H9 (cell line): ENCODE data around the gene ABCG4. TPM values are rescaled to one million over a fixed set of nuclear protein-coding genes. Genes with fewer than 3 reads are reported as not detected.

Experiments used
- DNase-seq: peaks from one replicate; pipeline ENCODE4 v3.0.0-alpha.2; 2017
- H2AFZ ChIP-seq: one replicate; pipeline ENCODE4 v1.6.1; 2013; ENCODE audit warnings: mild to moderate bottlenecking, low read length, control low read depth, moderate library complexity
- H2AK5ac ChIP-seq: 2 replicates; pipeline ENCODE4 v1.6.1; 2013; ENCODE audit warnings: low read length, control low read depth, mixed read lengths; ENCODE audit not compliant: insufficient read length
- H2BK120ac ChIP-seq: one replicate; pipeline ENCODE4 v1.6.1; 2013; ENCODE audit warnings: low read depth, mild to moderate bottlenecking, low read length, control low read depth, inconsistent platforms; ENCODE audit not compliant: poor library complexity, severe bottlenecking
- H2BK12ac ChIP-seq: 2 replicates; pipeline ENCODE4 v1.6.1; 2013; ENCODE audit warnings: low read length, control low read depth, mixed read lengths, low read depth; ENCODE audit not compliant: insufficient read length
- H2BK15ac ChIP-seq: 2 replicates; pipeline ENCODE4 v1.6.1; 2013; ENCODE audit warnings: low read depth, low read length, control low read depth
- H2BK20ac ChIP-seq: one replicate; pipeline ENCODE4 v1.6.1; 2013; ENCODE audit warnings: low read depth, mild to moderate bottlenecking, low read length, control low read depth, inconsistent platforms; ENCODE audit not compliant: poor library complexity, severe bottlenecking
- H2BK5ac ChIP-seq: 2 replicates; pipeline ENCODE4 v1.6.1; 2013; ENCODE audit warnings: low read length, control low read depth, mixed read lengths; ENCODE audit not compliant: insufficient read length
- H3K14ac ChIP-seq: 2 replicates; pipeline ENCODE4 v1.6.1; 2013; ENCODE audit warnings: low read length, control low read depth; ENCODE audit not compliant: insufficient read depth
- H3K18ac ChIP-seq: 2 replicates; pipeline ENCODE4 v1.6.1; 2013; ENCODE audit warnings: low read depth, mild to moderate bottlenecking, mixed read lengths, low read length, control low read depth; ENCODE audit not compliant: insufficient read length
- H3K23ac ChIP-seq: 2 replicates; pipeline ENCODE4 v1.6.1; 2013; ENCODE audit warnings: low read length, control low read depth, mixed read lengths, low read depth; ENCODE audit not compliant: insufficient read length
- H3K23me2 ChIP-seq: 2 replicates; pipeline ENCODE4 v1.6.1; 2013; ENCODE audit warnings: low read depth, mild to moderate bottlenecking, mixed read lengths, low read length, control low read depth; ENCODE audit not compliant: insufficient read length, poor library complexity, severe bottlenecking
- H3K27ac ChIP-seq: 2 replicates; pipeline ENCODE4 v1.5.1; 2013; ENCODE audit warnings: low read length, control low read depth, mixed read lengths, low read depth; ENCODE audit not compliant: insufficient read length
- H3K27me3 ChIP-seq: 2 replicates; pipeline ENCODE4 v1.6.1; 2013; ENCODE audit warnings: low read length, control low read depth, inconsistent platforms; ENCODE audit not compliant: insufficient read depth
- H3K4ac ChIP-seq: 2 replicates; pipeline ENCODE4 v1.6.1; 2013; ENCODE audit warnings: low read depth, mild to moderate bottlenecking, control low read depth, inconsistent platforms, low read length, moderate library complexity
- H3K4me1 ChIP-seq: 2 replicates; pipeline ENCODE4 v1.6.1; 2013; ENCODE audit warnings: low read length, control low read depth, inconsistent platforms; ENCODE audit not compliant: insufficient read depth
- H3K4me2 ChIP-seq: 2 replicates; pipeline ENCODE4 v1.6.1; 2013; ENCODE audit warnings: low read length, control low read depth, mixed read lengths; ENCODE audit not compliant: insufficient read length, insufficient read depth
- H3K56ac ChIP-seq: 2 replicates; pipeline ENCODE4 v1.6.1; 2013; ENCODE audit warnings: low read depth, mild to moderate bottlenecking, mixed read lengths, low read length, control low read depth; ENCODE audit not compliant: insufficient read length
- H3K79me1 ChIP-seq: 2 replicates; pipeline ENCODE4 v1.6.1; 2013; ENCODE audit warnings: low read depth, mild to moderate bottlenecking, moderate library complexity, low read length, control low read depth, inconsistent platforms; ENCODE audit not compliant: insufficient read depth, poor library complexity, severe bottlenecking
- H3K79me2 ChIP-seq: 2 replicates; pipeline ENCODE4 v1.6.1; 2013; ENCODE audit warnings: low read length, control low read depth, inconsistent platforms; ENCODE audit not compliant: insufficient read depth
- H3K9ac ChIP-seq: 2 replicates; pipeline ENCODE4 v1.6.1; 2013; ENCODE audit warnings: low read length, control low read depth, mixed read lengths; ENCODE audit not compliant: insufficient read length; ENCODE audit errors: extremely low read depth
- H3K9me3 ChIP-seq: one replicate; pipeline ENCODE4 v1.6.1; 2013; ENCODE audit warnings: low read depth, low read length, inconsistent platforms; ENCODE audit not compliant: control insufficient read depth
- H3T11ph ChIP-seq: one replicate; pipeline ENCODE4 v1.6.1; 2013; ENCODE audit warnings: mild to moderate bottlenecking, low read length, control low read depth, inconsistent platforms
- H4K20me1 ChIP-seq: one replicate; pipeline ENCODE4 v1.6.1; 2013; ENCODE audit not compliant: control insufficient read depth, insufficient read length, insufficient read depth
- H4K5ac ChIP-seq: 2 replicates; pipeline ENCODE4 v1.6.1; 2013; ENCODE audit warnings: low read depth, mild to moderate bottlenecking, mixed read lengths, low read length, control low read depth; ENCODE audit not compliant: insufficient read length
- H4K8ac ChIP-seq: replicated peaks from 2 replicates; pipeline ENCODE4 v1.6.1; 2013; ENCODE audit warnings: low read length, control low read depth, mixed read lengths, low read depth; ENCODE audit not compliant: insufficient read length
- H4K91ac ChIP-seq: 2 replicates; pipeline ENCODE4 v1.6.1; 2013; ENCODE audit warnings: low read depth, mild to moderate bottlenecking, moderate library complexity, mixed read lengths, low read length, control low read depth; ENCODE audit not compliant: insufficient read length
- H3K27ac Mint-ChIP-seq, 3 experiments: 2 replicates in 2 of 3; 3 replicates in 1 of 3; pipeline ENCODE4 v1.8.0; 2020 to 2021; ENCODE audit warnings: mixed read lengths in 3 of 3, mild to moderate bottlenecking in 1 of 3, moderate library complexity in 1 of 3
- H3K27me3 Mint-ChIP-seq: 2 replicates; pipeline ENCODE4 v1.8.0; 2021; ENCODE audit warnings: low read depth, mild to moderate bottlenecking, moderate library complexity, mixed read lengths
- H3K36me3 Mint-ChIP-seq, 3 experiments: 2 replicates in 2 of 3; 3 replicates in 1 of 3; pipeline ENCODE4 v1.8.0; 2020 to 2021; ENCODE audit warnings: low read depth in 3 of 3, mixed read lengths in 3 of 3; ENCODE audit not compliant: insufficient read depth in 1 of 3
- H3K4me1 Mint-ChIP-seq, 2 experiments: 2 replicates each; pipeline ENCODE4 v1.8.0; 2020; ENCODE audit warnings: mixed read lengths in 2 of 2
- H3K4me3 Mint-ChIP-seq, 2 experiments: 2 replicates in 1 of 2; 3 replicates in 1 of 2; pipeline ENCODE4 v1.8.0; 2020 to 2021; ENCODE audit warnings: mild to moderate bottlenecking in 2 of 2, mixed read lengths in 2 of 2, moderate library complexity in 1 of 2
- H3K9me3 Mint-ChIP-seq, 2 experiments: 2 replicates in 1 of 2; 3 replicates in 1 of 2; pipeline ENCODE4 v1.8.0; 2020; ENCODE audit warnings: mild to moderate bottlenecking in 2 of 2, mixed read lengths in 2 of 2, moderate library complexity in 1 of 2
- CTCF ChIP-seq: fragments of 200-600 bp; sonication (generic); conservative IDR thresholded peaks from 3 replicates; pipeline ENCODE4 v1.8.0; 2021; ENCODE audit warnings: antibody characterized with exemption, mild to moderate bottlenecking
- WGBS: extraction: QIAGEN DNeasy Blood & Tissue Kit; methylation state at CpG from one replicate; pipeline ENCODE4 v1.1.7; 2013; ENCODE audit warnings: missing lambda C conversion rate, low lambda C conversion rate, mixed read lengths; ENCODE audit not compliant: insufficient read length; ENCODE audit errors: extremely low coverage; 5-methylcytosine and 5-hydroxymethylcytosine counted together
- total RNA-seq: library from RNA; stranded (reverse); gene quantifications from 2 replicates; pipeline ENCODE4 v1.2.1, GENCODE V29; 2021

ABCG4 gene
- total RNA-seq, 1 experiment from 2014 or later = 1.2 TPM

GRCh38 chr11:119147604-119148333 lies 1.1 kb upstream of the ABCG4 start:
- no peak overlapping the region for H2BK12ac ChIP-seq
- no peak overlapping the region for H4K5ac ChIP-seq
- H2AFZ ChIP-seq = no peak overlapping the region
- no peak overlapping the region for H2BK120ac ChIP-seq
- H3K18ac ChIP-seq = no peak overlapping the region
- no peaks in the 10 kb centered on the region for H3K79me1 ChIP-seq
- H3K4me3 Mint-ChIP-seq = peak overlapping the region; percentile 68 to 88
- no peak overlapping the region for H3K23ac ChIP-seq
- no peaks in the 10 kb centered on the region; the same call in 1 of the 2 replicates for H3K4me1 ChIP-seq
- H4K8ac ChIP-seq = no peak overlapping the region
- H2BK5ac ChIP-seq = no peak overlapping the region
- peaks cover 16% of the 10 kb centered on the region for H3K23me2 ChIP-seq
- no peaks in the 10 kb centered on the region; a peak in 2 of 7 replicates for H3K36me3 Mint-ChIP-seq
- peaks cover 19 to 32% of the 10 kb centered on the region in 2 experiments for H3K4me1 Mint-ChIP-seq
- no peak overlapping the region for H3K9ac ChIP-seq
- H3K27me3 Mint-ChIP-seq = peaks cover 71% of the 10 kb centered on the region
- no peak overlapping the region for H4K91ac ChIP-seq
- H3K4ac ChIP-seq = no peak overlapping the region
- no peak overlapping the region for H2BK15ac ChIP-seq
- DNase-seq = peak; percentile 59
- peaks cover 20% of the 10 kb centered on the region for H3K27me3 ChIP-seq
- no peaks in the 10 kb centered on the region for H3K79me2 ChIP-seq
- no peak overlapping the region for H2AK5ac ChIP-seq
- WGBS = no CpG with 5 or more reads among the region's 6 CpGs
- H4K20me1 ChIP-seq = no peaks in the 10 kb centered on the region
- no peaks in the 10 kb centered on the region for H3K9me3 ChIP-seq
- no peak overlapping the region for H3K27ac ChIP-seq
- no peak overlapping the region for H3K27ac Mint-ChIP-seq
- no peak for TF ChIP-seq CTCF
- H3K56ac ChIP-seq = no peak overlapping the region
- H3T11ph ChIP-seq = no peak overlapping the region
- no peak overlapping the region for H3K14ac ChIP-seq
- no peak overlapping the region for H2BK20ac ChIP-seq
- H3K9me3 Mint-ChIP-seq = no peaks in the 10 kb centered on the region
- H3K4me2 ChIP-seq = peak overlapping the region; percentile 83
